Esophagus squamous epithelium (tissue), 5 donors: Measurements from ENCODE around the gene PDE7B. TPM values are rescaled to one million over a fixed set of nuclear protein-coding genes. Genes with fewer than 3 reads are reported as not detected.

Source experiments
- DNase-seq: peaks from one replicate; lab custom pipeline; 2025; lab: John Stamatoyannopoulos, UW
- H3K27ac ChIP-seq, 4 donors: fragments of 200-600 bp; sonication (generic); one replicate each; pipeline ENCODE4 v1.5.1; 2016 to 2019; ENCODE audit warnings: mild to moderate bottlenecking in 1 of 4
- H3K27me3 ChIP-seq, 4 donors: fragments of 200-600 bp; sonication (generic); 1 replicate in 3 of 4; 2 replicates in 1 of 4; pipeline versions ENCODE4 v1.5.1 to v1.6.0; 2017 to 2021; ENCODE audit warnings: antibody characterized with exemption in 1 of 4
- H3K36me3 ChIP-seq, 3 donors: fragments of 200-600 bp; sonication (generic); one replicate each; pipeline ENCODE4 v1.5.1; 2016 to 2019
- H3K4me1 ChIP-seq, 3 donors: fragments of 200-600 bp; sonication (generic); one replicate each; pipeline ENCODE4 v1.5.1; 2017 to 2019
- H3K4me3 ChIP-seq, 4 donors: fragments of 200-600 bp; sonication (generic); 1 replicate in 3 of 4; 2 replicates in 1 of 4; pipeline ENCODE4 v1.5.1; 2016 to 2019; ENCODE audit warnings: mild to moderate bottlenecking in 2 of 4, moderate library complexity in 1 of 4
- H3K9me3 ChIP-seq, 3 donors: fragments of 200-600 bp; sonication (generic); one replicate each; pipeline ENCODE4 v1.5.1; 2016 to 2019
- POLR2A ChIP-seq, 4 donors: fragments of 450-650 bp; IDR thresholded peaks; one replicate each; pipeline ENCODE4 v1.6.1; 2017; ENCODE audit warnings: antibody characterized with exemption in 4 of 4, mild to moderate bottlenecking in 4 of 4, moderate library complexity in 3 of 4
- WGBS, 2 donors: methylation state at CpG; one replicate each; pipeline ENCODE4 v1.1.5; 2018; 5-methylcytosine and 5-hydroxymethylcytosine counted together
- intact Hi-C: fragments of 100-400 bp; cut with DNase I; formaldehyde crosslinking; loops from one replicate; pipeline ENCODE4 v1.15.0; 2022
- total RNA-seq, 4 donors: library from RNA; depleted of rRNA; stranded (reverse); fragments of >200 nt; gene quantifications; one replicate each; pipeline ENCODE4 v1.1.0, GENCODE V29; 2016
- TF ChIP-seq, protein P1 (sequence below), 6 experiments: fragments of 450-650 bp in 4 of 6; fragments of 200-600 bp in 2 of 6; sonication (generic) in 2 of 6; IDR thresholded peaks; one replicate each; pipeline ENCODE4 v1.5.1; 2016 to 2019; ENCODE audit warnings: antibody characterized with exemption in 6 of 6, mild to moderate bottlenecking in 4 of 6, moderate library complexity in 4 of 6
- donor health status: DM: yes; HTN: yes; CAD: no.

Gene PDE7B
- total RNA-seq, 4 donors from 2014 or later, result 0.08 to 6.1 (median 0.47) TPM

DNA sequence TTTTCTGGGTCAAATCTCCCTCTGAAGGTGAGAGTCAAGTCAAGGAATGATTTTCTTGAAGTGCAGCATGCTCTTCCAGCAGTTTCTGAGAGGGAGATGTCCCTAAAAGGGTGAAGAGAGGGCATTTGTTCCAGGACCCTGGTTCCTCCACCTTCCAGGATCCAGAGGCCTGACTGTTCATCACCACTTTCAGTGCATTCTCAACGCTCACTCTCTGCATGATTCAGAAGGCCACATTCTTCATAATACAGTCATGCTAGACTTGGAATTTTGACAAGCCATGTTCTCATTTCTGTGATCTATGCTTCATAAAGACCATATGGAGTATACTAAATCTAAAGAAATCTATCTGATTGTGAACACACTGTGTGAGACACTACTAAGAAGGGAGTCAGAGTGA is 85.1 kb downstream of the PDE7B start:
- Histone ChIP-seq H3K4me3 (no peak overlapping the region), H3K36me3 (no peaks in the 10 kb centered on the region), H3K27ac (no peak overlapping the region), H3K27me3 (no peaks in the 10 kb centered on the region), H3K9me3 (no peaks in the 10 kb centered on the region), H3K4me1 (peaks cover 0 to 16% (median 4%) of the 10 kb centered on the region in 3 donors)
- intact Hi-C loops, result no loop called here
- DNase-seq, result no peak
- no peak for TF ChIP-seq POLR2A (IDR thresholded peaks at IDR 0.05)
- TF ChIP-seq, protein P1, sequence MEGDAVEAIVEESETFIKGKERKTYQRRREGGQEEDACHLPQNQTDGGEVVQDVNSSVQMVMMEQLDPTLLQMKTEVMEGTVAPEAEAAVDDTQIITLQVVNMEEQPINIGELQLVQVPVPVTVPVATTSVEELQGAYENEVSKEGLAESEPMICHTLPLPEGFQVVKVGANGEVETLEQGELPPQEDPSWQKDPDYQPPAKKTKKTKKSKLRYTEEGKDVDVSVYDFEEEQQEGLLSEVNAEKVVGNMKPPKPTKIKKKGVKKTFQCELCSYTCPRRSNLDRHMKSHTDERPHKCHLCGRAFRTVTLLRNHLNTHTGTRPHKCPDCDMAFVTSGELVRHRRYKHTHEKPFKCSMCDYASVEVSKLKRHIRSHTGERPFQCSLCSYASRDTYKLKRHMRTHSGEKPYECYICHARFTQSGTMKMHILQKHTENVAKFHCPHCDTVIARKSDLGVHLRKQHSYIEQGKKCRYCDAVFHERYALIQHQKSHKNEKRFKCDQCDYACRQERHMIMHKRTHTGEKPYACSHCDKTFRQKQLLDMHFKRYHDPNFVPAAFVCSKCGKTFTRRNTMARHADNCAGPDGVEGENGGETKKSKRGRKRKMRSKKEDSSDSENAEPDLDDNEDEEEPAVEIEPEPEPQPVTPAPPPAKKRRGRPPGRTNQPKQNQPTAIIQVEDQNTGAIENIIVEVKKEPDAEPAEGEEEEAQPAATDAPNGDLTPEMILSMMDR (IDR thresholded peaks at IDR 0.05), result no peak
- WGBS, 2 donors, result 28 to 33% methylated on average over 1 of the region's 1 CpG

DNA sequence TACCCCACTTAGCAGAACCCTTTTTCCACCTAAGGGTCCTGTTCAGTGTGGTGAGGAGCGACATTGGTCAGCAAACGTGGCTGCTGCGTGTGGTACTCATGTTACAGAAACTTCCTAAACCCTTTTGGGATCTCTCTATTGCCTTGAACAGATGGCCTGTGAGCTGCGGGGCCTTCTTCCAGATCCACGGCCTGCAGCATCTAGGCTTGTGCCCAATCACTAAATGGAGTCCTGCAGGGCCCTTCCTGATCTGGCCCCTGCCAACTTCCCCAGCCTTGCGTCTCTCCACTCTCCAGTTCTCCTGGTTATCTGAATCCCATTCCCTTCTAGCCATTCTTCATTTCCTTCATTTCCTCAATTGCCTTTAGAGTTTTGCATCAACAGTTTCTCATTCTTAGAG is 85.6 kb downstream of the PDE7B start:
- no peak overlapping the region for H3K27ac ChIP-seq

DNA sequence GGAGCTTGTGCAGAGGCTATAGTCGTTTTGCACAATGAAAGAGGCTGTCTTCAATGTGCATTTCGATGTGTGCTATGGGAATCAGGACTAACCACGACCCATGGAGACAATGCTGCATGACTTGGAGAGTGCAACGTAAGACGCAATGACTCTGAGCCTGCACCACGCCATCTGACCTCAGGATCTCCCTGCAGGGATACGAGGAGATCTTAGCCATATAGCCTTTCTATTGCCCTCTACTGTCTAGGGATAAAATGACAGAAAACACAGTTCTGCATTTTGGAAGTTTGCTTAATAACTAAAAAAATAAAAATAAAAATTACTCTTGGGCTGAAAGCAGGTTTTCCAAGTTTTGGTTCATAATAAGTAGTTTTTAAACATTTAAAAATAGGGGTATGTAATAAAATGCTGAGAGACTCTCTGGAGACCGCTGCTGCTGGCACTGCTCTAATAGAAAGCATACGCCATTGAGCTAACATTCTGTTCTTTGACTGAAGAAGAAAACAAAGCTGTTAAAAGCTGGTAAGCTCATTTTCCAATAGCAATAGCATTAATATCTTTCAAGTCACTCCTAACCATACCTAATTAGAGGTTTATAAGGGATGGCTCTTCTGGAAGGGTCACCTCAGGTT is 87.2 kb downstream of the PDE7B start:
- Histone ChIP-seq H3K27ac (peak overlapping the region; percentile 15 to 67 (median 58)), H3K4me3 (peak overlapping the region in 2 of 4 donors; percentile 15 to 23), H3K36me3 (no peaks in the 10 kb centered on the region), H3K9me3 (no peaks in the 10 kb centered on the region), H3K27me3 (no peaks in the 10 kb centered on the region), H3K4me1 (peaks cover 0 to 5% (median 4%) of the 10 kb centered on the region in 3 donors)
- no peak for DNase-seq
- intact Hi-C loops, result no loop called here
- 56% methylated on average over 9 of the region's 9 CpGs for WGBS, 2 donors
- no peak for TF ChIP-seq POLR2A (IDR thresholded peaks at IDR 0.05)
- TF ChIP-seq, protein P1 (IDR thresholded peaks at IDR 0.05), result peak in 3 of 6 experiments; percentile 20 to 31 (median 25)

More for the DNA sequence above, 85.6 kb downstream of the PDE7B start:
- DNase-seq, result no peak
- WGBS, 2 donors, result 92 to 97% methylated on average over 6 of the region's 6 CpGs
- peaks cover 0 to 16% (median 4%) of the 10 kb centered on the region in 3 donors for H3K4me1 ChIP-seq
- H3K4me3 ChIP-seq, result no peak overlapping the region
- intact Hi-C loops, result no loop called here
- TF ChIP-seq, protein P1 (IDR thresholded peaks at IDR 0.05), result no peak
- no peak for TF ChIP-seq POLR2A (IDR thresholded peaks at IDR 0.05)
- H3K9me3 ChIP-seq, result no peaks in the 10 kb centered on the region
- H3K27me3 ChIP-seq, result no peaks in the 10 kb centered on the region
- H3K36me3 ChIP-seq, result no peaks in the 10 kb centered on the region

DNA sequence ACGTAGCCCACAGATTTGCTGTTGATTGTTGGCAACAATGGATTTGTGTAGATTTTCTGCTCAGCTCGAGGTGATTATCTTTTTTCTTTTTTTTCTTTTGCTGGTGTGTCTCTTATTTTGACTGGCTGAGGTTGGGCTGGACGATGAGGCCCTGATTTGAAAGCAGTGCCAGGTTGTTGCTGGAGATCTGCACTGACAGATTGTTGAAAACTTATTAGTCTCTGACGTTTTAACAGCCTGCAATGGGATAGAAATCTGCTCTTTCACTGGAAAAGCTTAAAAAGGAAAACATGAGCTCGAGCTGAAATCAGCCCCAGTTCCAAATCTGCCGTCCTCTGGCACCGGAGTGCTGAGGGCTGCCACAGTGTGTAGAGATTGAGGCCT is 87.7 kb downstream of the PDE7B start:
- TF ChIP-seq POLR2A (IDR thresholded peaks at IDR 0.05), result no peak
- TF ChIP-seq, protein P1 (IDR thresholded peaks at IDR 0.05), result no peak
- Histone ChIP-seq H3K4me3 (peak overlapping the region in 2 of 4 donors; percentile 15 to 23), H3K4me1 (peaks cover 0 to 5% (median 4%) of the 10 kb centered on the region in 3 donors), H3K27ac (peak overlapping the region; percentile 15 to 67 (median 58)), H3K36me3 (no peaks in the 10 kb centered on the region), H3K27me3 (no peaks in the 10 kb centered on the region), H3K9me3 (no peaks in the 10 kb centered on the region)
- 46 to 53% methylated on average over 5 to 7 of the region's 7 CpGs for WGBS, 2 donors
- intact Hi-C loops, result no loop called here
- no peak for DNase-seq

DNA sequence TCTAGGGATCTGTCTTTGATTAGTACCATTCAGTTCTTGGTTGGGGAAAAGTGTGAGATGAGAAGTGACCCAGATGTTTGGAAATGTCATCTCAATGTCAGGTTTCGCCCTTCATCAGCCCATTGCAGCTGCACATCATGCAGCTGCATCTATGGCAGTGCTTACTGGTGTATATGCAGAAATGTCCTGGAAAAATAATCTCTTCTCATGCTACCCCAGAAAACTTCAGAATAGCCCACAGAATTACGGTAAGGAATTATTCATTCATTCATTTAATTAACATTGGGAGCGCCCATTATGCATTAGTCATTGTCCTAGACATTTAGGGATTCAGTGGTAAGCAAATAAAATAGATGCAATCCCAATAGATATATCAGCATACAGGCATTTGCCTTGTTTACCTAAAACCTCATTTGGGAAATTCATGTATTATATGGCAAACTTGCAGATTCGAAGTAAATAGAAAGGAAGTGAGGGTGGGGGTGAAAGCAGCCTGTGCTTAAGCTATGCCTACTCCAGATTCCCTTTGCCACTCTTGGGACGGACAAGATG is 89.2 kb downstream of the PDE7B start:
- H3K4me1 ChIP-seq, result peaks cover 0 to 5% (median 4%) of the 10 kb centered on the region in 3 donors
- 43 to 92% methylated on average over 5 of the region's 5 CpGs for WGBS, 2 donors
- TF ChIP-seq, protein P1 (IDR thresholded peaks at IDR 0.05), result no peak
- no peak for TF ChIP-seq POLR2A (IDR thresholded peaks at IDR 0.05)
- no peak overlapping the region for H3K27ac ChIP-seq
- no peaks in the 10 kb centered on the region for H3K9me3 ChIP-seq
- no peak for DNase-seq
- no peak overlapping the region for H3K4me3 ChIP-seq
- H3K27me3 ChIP-seq, result no peaks in the 10 kb centered on the region
- intact Hi-C loops, result no loop called here
- no peaks in the 10 kb centered on the region for H3K36me3 ChIP-seq
